Neuron (in vitro differentiated cells): ENCODE measurements around the gene MUC4.

ENCODE experiments used
- H2AFZ ChIP-seq: one replicate; pipeline ENCODE4 v1.6.1; 2013; ENCODE audit warnings: low read depth, mild to moderate bottlenecking, inconsistent platforms, low read length, moderate library complexity
- H3K27me3 ChIP-seq: one replicate; pipeline ENCODE4 v1.6.1; 2013; ENCODE audit warnings: low read length; ENCODE audit not compliant: insufficient read depth
- H3K36me3 ChIP-seq: one replicate; pipeline ENCODE4 v1.6.1; 2013; ENCODE audit warnings: low read length; ENCODE audit not compliant: insufficient read depth
- H3K4me1 ChIP-seq: one replicate; pipeline ENCODE4 v1.6.1; 2013; ENCODE audit warnings: low read length; ENCODE audit not compliant: insufficient read depth
- H3K4me3 ChIP-seq: 2 replicates; pipeline ENCODE4 v1.5.1; 2013; ENCODE audit warnings: mild to moderate bottlenecking, low read length, moderate library complexity
- H3K9me3 ChIP-seq: one replicate; pipeline ENCODE4 v1.6.1; 2013; ENCODE audit warnings: low read length

Gene MUC4

DNA sequence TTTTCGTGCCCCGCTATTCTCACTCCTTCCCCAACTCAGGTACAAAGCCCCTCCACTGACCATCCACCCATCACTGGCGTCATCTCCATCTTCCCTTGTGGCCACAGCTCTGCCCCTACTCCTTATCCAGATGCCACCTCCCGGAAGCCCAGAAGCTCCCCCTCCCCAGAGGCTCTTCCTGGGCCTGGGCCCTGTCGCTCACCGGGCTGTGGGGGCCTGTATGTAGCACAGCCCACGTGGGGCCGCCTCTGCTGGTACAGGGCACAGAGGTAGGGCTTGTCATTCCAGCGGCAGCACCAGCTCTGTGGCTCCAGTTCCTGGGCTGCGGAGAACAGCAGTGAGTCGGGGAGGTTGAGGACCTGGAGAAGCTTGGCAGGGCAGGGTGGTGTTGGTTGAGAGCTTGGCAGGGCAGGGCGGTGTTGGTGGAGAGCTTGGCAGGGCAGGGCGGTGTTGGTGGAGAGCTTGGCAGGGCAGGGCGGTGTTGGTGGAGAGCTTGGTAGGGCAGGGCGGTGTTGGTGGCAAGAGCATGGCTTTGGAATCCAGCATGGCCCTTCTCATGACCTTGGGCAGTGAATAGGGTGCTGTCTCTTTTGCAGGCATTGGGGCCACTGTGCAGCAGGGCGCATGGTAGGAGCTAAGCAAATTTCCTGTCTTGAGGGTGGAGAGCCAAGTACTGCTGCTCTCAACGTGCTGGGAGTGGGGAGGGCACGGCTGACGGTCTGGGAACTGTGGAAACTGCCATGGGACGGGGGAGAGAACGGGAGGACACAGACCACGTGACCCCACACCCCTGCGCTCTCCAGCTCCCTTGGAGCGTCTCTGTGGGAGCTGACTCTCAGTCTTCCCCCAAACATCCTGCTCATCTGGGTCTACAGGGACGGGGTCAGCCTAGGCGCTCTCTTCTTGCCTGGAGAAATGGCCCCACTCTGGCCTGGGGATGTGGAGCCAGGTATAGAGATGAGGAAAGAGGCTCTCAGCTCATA is 47.6 kb downstream of the MUC4 start:
- Histone ChIP-seq H3K4me3 (no peak overlapping the region), H3K27me3 (no peaks in the 10 kb centered on the region), H3K36me3 (no peaks in the 10 kb centered on the region), H3K9me3 (peaks cover 2% of the 10 kb centered on the region), H2AFZ (no peak overlapping the region), H3K4me1 (no peaks in the 10 kb centered on the region)

DNA sequence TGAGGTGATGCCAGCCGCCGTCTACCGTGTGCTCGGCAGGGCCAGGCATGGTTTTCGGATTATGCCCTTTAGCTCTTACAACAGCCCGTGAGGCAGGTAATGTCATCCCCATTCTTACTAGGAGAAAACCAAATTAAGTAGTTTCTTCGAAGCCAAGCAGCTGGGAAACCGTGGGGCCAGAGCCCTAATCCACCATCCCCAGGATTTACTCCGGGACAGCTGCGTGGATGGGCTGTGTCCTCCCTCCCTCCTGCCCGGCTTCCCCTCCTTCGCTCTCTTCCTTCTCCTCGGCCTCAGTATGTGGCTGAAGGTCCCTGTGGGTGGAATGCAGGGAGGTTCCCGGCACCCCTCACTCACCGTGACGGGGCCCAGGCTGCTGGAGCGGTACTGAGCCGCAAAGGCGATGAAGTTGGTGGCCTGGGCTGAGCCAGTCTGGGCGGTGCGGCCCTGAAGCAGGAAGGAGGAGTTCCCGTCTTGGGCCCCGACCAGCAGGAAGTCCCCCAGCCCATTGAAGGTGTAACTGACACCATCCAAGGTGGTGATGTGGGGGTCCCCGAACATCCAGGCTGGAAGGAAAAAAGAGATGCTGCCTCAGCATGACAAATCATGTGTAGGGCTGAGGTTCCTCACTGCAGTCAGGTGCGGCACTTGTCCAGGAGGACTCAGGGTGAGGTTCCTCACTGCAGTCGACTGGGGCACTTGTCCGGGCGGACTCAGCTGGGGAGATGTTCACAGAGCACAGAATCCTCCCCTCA is 48.5 kb downstream of the MUC4 start:
- Histone ChIP-seq H2AFZ (no peak overlapping the region), H3K9me3 (peaks cover 2% of the 10 kb centered on the region), H3K27me3 (no peaks in the 10 kb centered on the region), H3K4me3 (no peak overlapping the region), H3K4me1 (no peaks in the 10 kb centered on the region), H3K36me3 (no peaks in the 10 kb centered on the region)

DNA sequence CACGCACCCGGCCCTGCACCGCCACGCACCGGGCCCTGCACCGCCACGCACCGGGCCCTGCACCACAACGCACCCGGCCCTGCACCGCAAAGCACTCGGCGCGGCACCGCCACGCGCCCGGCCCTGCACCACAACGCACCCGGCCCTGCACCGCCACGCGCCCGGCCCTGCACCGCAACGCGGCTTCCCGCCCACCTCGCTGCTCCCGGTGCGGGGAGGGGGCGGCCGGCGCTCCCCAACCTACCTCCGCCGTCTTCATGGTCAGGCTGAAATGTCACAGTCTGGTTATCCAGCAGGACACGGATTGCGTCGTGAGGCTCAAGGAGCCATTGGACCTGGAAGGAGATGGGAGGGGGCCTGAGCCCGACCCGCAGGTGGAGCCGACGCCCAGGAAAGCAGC is 49.1 kb downstream of the MUC4 start:
- H3K4me3 ChIP-seq, result no peak overlapping the region
- peaks cover 2% of the 10 kb centered on the region for H3K9me3 ChIP-seq
- no peaks in the 10 kb centered on the region for H3K27me3 ChIP-seq
- H2AFZ ChIP-seq, result no peak overlapping the region
- no peaks in the 10 kb centered on the region for H3K4me1 ChIP-seq
- H3K36me3 ChIP-seq, result no peaks in the 10 kb centered on the region

DNA sequence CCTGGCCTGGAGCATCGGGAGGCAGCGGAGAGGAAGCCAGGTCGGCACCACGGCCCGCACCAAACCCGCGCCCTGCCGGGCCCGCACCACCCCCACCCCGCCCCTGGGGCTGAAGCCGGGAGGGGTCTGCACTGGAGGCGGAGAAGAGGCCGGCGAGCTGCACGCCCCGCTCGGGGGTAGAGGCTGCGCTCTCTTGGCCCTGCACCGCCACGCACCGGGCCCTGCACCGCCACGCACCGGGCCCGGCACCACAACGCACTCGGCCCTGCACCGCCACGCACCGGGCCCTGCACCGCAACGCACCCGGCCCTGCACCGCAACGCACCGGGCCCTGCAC is 49.5 kb downstream of the MUC4 start:
- peaks cover 2% of the 10 kb centered on the region for H3K9me3 ChIP-seq
- H2AFZ ChIP-seq, result no peak overlapping the region
- H3K4me1 ChIP-seq, result no peaks in the 10 kb centered on the region
- H3K27me3 ChIP-seq, result no peaks in the 10 kb centered on the region
- H3K36me3 ChIP-seq, result no peaks in the 10 kb centered on the region
- H3K4me3 ChIP-seq, result no peak overlapping the region

DNA sequence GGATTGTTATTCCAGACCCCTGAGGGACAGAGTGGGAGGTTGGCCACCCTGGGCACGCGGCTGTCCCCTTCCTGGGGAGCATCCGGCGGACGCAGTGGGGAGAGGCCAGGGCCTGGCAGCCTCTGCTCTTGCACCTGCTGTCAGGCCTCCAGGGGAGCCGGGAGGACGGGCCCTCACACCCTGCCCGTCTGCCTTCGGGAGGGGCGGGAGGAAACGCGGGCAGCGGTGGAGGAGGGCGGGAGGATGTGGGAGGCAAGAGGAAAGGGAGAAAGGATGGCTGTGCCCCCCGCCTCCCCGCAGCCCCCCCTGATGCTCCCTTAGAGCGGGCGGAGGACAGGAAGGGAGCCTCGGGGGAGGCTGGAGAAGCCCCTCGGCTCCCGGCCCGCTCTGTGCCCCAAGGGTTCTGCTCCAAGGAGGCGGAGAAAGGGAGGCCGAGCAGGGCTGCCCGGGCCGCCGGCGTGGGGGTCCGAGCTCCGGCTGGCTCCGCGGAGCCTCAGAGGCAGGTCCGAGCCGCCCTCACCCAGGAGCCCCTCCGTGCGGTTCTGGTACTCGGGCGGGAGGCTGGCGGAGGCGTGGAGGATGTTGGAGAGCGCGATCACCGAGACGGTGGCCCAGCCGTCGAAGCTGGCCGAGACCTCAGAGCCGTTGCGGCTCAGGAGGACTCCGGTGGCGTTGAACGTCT is 50.0 kb downstream of the MUC4 start:
- peaks cover 2% of the 10 kb centered on the region for H3K9me3 ChIP-seq
- no peak overlapping the region for H2AFZ ChIP-seq
- H3K36me3 ChIP-seq, result no peaks in the 10 kb centered on the region
- H3K4me1 ChIP-seq, result no peaks in the 10 kb centered on the region
- no peaks in the 10 kb centered on the region for H3K27me3 ChIP-seq
- no peak overlapping the region for H3K4me3 ChIP-seq

DNA sequence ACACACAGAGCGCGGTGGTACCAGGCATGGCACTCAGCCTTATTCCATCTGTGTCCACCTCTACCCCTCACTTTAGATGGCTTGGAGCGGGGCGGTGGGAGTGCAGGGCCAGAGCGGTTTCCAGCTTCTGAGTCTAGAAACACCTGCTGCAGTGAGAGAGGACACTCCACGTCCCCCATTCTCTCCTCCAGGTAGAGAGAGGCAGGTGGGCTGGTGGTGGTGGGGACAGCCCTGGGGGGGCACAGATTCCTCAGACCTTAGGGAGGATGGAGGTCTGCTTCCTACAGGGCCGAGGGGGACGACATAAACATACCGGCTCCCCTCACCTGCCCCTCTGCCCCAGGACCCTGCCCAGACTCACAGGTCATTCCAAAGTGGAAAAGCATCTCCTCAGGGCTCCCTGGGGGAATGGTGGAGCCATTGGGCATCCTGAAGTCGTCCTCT is 50.6 kb downstream of the MUC4 start:
- no peaks in the 10 kb centered on the region for H3K9me3 ChIP-seq
- H3K27me3 ChIP-seq, result no peaks in the 10 kb centered on the region
- no peak overlapping the region for H2AFZ ChIP-seq

DNA sequence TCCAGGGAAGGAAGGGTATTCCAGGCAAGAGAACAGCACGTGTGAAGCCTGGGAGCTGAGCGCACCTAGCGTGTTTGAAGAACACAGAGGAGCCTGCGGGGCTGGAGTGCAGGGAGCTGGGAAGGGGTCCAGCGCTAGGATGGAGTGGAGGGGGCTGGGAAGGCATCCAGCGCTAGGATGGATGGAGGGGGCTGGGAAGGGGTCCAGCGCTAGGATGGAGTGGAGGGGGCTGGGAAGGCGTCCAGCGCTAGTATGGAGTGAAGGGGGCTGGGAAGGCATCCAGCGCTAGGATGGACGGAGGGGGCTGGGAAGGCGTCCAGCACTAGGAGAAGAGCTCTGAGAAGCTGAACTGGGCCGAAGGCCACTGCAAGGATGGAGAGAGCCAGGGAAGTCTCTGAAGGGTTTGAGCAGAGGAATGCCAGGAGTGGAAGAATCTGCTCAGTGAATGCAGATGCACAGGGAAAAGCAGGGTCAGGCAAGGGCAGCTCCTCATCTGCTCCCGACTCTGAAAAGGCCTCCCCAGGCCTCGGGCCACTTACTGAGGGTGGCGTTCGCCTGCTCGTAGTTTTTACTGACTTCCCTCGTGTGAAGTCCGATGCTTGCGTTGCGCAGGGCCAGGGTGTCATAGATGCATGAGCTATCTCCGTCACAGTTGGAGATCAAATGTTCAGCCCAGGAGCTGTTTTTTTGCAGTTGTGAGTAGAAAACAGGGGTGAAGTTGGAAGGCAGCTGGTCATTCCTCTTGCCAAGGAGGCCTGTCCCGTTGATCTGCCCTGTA is 51.2 kb downstream of the MUC4 start:
- Histone ChIP-seq H3K27me3 (no peaks in the 10 kb centered on the region), H3K36me3 (no peaks in the 10 kb centered on the region)

More for the DNA sequence above, 50.6 kb downstream of the MUC4 start:
- Histone ChIP-seq H3K4me3 (no peak overlapping the region), H3K36me3 (no peaks in the 10 kb centered on the region), H3K4me1 (no peaks in the 10 kb centered on the region)

DNA sequence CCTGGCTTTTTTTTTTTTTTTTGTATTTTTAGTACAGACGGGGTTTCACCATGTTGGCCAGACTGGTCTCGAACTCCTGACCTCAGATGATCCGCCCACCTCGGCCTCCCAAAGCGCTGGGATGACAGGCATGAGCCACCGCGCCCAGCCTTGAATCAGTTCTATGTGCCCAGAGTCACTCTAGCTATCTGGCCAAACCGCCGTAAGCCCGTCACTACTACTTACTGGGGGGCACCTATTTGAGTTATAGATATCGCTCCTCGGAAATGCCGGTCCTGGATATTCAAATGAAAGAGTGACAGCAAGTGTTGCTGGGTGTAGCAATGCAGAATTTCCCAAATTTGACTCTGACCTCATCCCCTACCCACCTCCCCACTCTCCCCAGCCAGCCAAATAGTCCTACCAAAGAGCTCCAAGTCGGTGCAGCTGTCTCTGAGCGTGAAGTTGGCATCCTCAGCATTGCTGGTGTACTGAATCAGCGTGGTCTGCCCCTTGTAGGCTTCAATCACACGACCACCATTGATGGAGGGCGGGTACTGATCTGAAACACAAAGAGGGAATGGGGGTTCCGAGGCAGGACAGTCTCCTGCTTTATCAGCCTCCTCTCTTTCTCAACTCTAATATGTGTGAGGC is 52.9 kb downstream of the MUC4 start:
- no peaks in the 10 kb centered on the region for H3K36me3 ChIP-seq
- no peaks in the 10 kb centered on the region for H3K9me3 ChIP-seq
- H3K27me3 ChIP-seq, result no peaks in the 10 kb centered on the region
- no peak overlapping the region for H2AFZ ChIP-seq
- H3K4me3 ChIP-seq, result no peak overlapping the region
- H3K4me1 ChIP-seq, result no peaks in the 10 kb centered on the region

More for the DNA sequence above, 51.2 kb downstream of the MUC4 start:
- H3K4me1 ChIP-seq, result no peaks in the 10 kb centered on the region
- no peak overlapping the region for H3K4me3 ChIP-seq
- H2AFZ ChIP-seq, result no peak overlapping the region
- H3K9me3 ChIP-seq, result no peaks in the 10 kb centered on the region

DNA sequence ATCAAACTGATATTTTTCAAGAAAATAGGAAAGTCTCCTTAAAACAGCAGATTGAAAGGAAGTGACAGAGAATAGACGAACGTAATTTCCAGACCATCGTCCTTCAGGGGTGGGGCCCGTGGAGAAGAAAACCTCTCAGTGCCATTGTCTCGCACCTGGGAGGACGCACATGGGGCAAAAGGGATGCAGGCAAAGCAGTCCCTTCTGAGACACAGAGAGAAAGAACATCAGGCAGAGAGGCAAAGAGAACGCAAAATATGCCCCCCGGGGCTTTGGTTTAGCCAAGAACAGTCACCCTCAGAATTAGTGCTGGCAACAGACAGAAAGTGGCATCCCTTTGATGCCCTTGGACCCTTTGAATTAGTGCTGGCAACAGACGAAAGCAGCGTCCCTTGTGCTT is 53.9 kb downstream of the MUC4 start:
- Histone ChIP-seq H3K36me3 (no peaks in the 10 kb centered on the region), H3K4me1 (no peaks in the 10 kb centered on the region), H3K9me3 (no peaks in the 10 kb centered on the region), H3K4me3 (no peak overlapping the region), H2AFZ (no peak overlapping the region), H3K27me3 (no peaks in the 10 kb centered on the region)

DNA sequence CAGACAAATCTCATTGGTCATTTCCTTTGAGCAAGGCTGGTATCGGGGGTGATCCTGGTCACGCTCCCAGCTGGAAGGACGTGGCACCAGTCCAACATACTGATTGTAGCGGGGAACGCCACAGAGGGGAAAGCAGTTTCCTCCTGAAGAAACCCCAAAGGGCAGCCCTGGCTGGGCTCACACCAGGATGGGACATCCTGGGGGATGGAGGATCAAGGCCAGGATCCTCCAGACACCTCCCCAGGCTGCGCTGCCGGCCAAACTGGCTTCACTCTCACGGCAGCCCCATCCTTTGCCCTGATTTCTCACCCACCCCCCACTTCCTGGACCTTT is 54.3 kb downstream of the MUC4 start:
- H3K36me3 ChIP-seq, result no peaks in the 10 kb centered on the region
- no peak overlapping the region for H2AFZ ChIP-seq
- no peaks in the 10 kb centered on the region for H3K4me1 ChIP-seq
- H3K4me3 ChIP-seq, result no peak overlapping the region
- no peaks in the 10 kb centered on the region for H3K9me3 ChIP-seq
- no peaks in the 10 kb centered on the region for H3K27me3 ChIP-seq

DNA sequence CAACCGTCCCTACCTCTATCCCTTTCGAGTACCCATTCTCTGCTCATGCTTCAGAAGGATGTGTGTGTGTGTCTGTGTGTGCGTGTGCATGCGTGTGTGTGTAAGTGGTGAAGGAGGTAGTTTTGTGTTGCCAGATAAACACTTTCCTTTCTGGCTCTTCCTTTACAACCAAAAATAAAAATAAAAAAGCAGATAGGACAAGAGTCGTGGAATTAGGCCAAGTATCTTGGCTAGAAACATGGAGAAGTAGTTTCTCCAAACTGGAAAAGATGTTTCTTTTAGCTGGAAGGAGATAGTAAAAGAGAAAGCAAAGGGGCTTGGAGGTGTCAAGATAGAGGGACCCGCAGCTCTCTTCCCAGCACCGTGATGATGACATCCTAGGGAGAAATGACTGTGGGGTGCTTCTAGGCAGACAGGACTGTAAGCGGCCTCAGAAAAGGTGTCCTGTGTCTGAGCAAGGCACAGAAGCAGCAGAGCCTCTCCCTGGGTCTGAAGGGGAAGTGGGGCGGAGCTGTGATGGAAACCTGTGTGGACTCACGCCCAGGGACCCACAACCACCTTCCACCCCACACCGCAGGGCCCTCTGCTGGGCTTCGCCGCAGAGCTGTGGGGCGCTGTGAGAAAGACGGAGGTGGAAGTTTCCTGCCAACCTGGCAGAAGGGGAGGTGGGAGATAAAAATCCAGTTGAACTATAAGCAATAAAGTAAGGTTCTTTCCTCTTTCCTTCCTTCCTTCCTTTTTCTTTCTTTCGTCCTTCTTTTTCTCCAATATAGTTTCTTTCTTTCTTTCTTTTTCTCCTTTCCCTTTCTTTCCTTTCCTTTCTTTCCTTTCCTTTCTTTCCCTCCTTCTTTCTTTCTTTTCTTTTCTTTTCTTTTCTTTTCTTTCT is 55.7 kb downstream of the MUC4 start:
- Histone ChIP-seq H3K9me3 (no peaks in the 10 kb centered on the region), H3K4me1 (peaks cover 2% of the 10 kb centered on the region), H2AFZ (no peak overlapping the region), H3K4me3 (no peak overlapping the region), H3K36me3 (no peaks in the 10 kb centered on the region), H3K27me3 (no peaks in the 10 kb centered on the region)
